GM23338 (cell line): ENCODE measurements around the gene CALY.

ENCODE experiments used
- EZH2 ChIP-seq: fragments of 200-600 bp; sonication (generic); IDR thresholded peaks from one replicate; pipeline ENCODE4 v1.8.0; 2017; ENCODE audit warnings: antibody characterized with exemption, mild to moderate bottlenecking, low read depth; ENCODE audit not compliant: unreplicated experiment
- TF ChIP-seq, protein P1 (sequence below), 2 experiments: fragments of 200-600 bp in 1 of 2; sonication (generic) in 1 of 2; conservative IDR thresholded peaks; 2 replicates each; pipeline versions ENCODE4 v1.5.1 to v1.6.1; 2016 to 2017; ENCODE audit warnings: antibody characterized with exemption in 2 of 2, low read depth in 2 of 2, mild to moderate bottlenecking in 2 of 2, moderate library complexity in 1 of 2

DNA sequence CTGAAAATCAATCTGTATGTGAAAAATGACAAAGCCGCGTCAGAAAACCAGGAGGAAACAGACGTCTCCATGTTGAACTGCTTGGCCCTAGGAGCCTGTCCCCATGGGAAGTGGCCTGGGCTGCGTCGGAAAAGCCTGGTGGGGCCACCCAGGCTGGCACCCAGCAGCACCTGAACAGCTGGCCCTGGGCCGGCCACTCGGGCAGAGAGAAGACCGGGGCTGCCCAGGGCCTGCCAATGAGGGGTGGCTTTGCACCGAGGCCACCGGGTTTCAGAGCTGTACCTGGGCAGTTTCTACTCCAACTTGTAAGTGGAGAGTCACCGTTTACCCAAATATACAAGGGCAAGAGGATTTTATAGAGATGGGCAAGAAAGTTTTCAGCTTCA lies 22.2 kb upstream of the CALY start:
- TF ChIP-seq, protein P1, sequence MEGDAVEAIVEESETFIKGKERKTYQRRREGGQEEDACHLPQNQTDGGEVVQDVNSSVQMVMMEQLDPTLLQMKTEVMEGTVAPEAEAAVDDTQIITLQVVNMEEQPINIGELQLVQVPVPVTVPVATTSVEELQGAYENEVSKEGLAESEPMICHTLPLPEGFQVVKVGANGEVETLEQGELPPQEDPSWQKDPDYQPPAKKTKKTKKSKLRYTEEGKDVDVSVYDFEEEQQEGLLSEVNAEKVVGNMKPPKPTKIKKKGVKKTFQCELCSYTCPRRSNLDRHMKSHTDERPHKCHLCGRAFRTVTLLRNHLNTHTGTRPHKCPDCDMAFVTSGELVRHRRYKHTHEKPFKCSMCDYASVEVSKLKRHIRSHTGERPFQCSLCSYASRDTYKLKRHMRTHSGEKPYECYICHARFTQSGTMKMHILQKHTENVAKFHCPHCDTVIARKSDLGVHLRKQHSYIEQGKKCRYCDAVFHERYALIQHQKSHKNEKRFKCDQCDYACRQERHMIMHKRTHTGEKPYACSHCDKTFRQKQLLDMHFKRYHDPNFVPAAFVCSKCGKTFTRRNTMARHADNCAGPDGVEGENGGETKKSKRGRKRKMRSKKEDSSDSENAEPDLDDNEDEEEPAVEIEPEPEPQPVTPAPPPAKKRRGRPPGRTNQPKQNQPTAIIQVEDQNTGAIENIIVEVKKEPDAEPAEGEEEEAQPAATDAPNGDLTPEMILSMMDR (conservative IDR thresholded peaks at IDR 0.05; ENCODE audit: low read depth in 2 of 2) = no peak
- no peak for TF ChIP-seq EZH2
